B cell (primary cell): ENCODE data around the gene EHD1. TPM values are rescaled to one million over a fixed set of nuclear protein-coding genes. Genes with fewer than 3 reads are reported as not detected.

Experiments
- ATAC-seq: fragments of 200-7000 bp; cut with Tn5 transposase; one replicate; pipeline ENCODE4 v1.10.0; 2021; ENCODE audit warnings: low read depth, mild to moderate bottlenecking, moderate number of reproducible peaks, moderate library complexity
- CTCF ChIA-PET: fragments of 350-600 bp; sonication (Branson Sonifier 250); formaldehyde crosslinking; loops from one replicate; lab custom pipeline; 2021; ENCODE audit warnings: antibody characterized with exemption, inconsistent platforms; lab: Charles Lee
- POLR2A ChIA-PET: fragments of 350-600 bp; sonication (Branson Sonifier 250); formaldehyde crosslinking; loops from one replicate; lab custom pipeline; 2021; ENCODE audit warnings: antibody characterized with exemption; lab: Charles Lee
- DNase-seq: peaks from one replicate; pipeline ENCODE4 v3.0.0; 2013
- H2AFZ ChIP-seq: 2 replicates; pipeline ENCODE4 v1.6.1; 2012; ENCODE audit warnings: mild to moderate bottlenecking, low read depth, low read length; ENCODE audit not compliant: insufficient read depth, poor library complexity, severe bottlenecking
- H3K27ac ChIP-seq, 2 donors: 1 replicate in 1 of 2; 2 replicates in 1 of 2; pipeline ENCODE4 v1.5.1; 2012 to 2013; ENCODE audit warnings: low read length in 2 of 2, mild to moderate bottlenecking in 2 of 2, moderate library complexity in 1 of 2
- H3K27me3 ChIP-seq, 4 experiments: fragments of 200-600 bp in 1 of 4; sonication (generic) in 1 of 4; replicated peaks in 1 of 4; 1 replicate in 2 of 4; 2 replicates in 2 of 4; pipeline versions ENCODE4 v1.6.1 to v1.7.0; 2013 to 2016; ENCODE audit warnings: low read length in 3 of 4, mild to moderate bottlenecking in 2 of 4, mixed read lengths in 1 of 4, moderate library complexity in 1 of 4; ENCODE audit not compliant: insufficient read depth in 4 of 4, control insufficient read depth in 3 of 4; ENCODE audit errors: control extremely low read depth in 1 of 4
- H3K36me3 ChIP-seq, 2 experiments: replicated peaks in 1 of 2; 1 replicate in 1 of 2; 2 replicates in 1 of 2; pipeline versions ENCODE4 v1.6.1 to v1.7.1; 2013; ENCODE audit warnings: low read length in 1 of 2; ENCODE audit not compliant: insufficient read depth in 2 of 2, control insufficient read depth in 1 of 2; ENCODE audit errors: control extremely low read depth in 1 of 2, extremely low read depth in 1 of 2
- H3K4me1 ChIP-seq, 2 donors: fragments of 200-600 bp in 1 of 2; sonication (generic) in 1 of 2; 1 replicate in 1 of 2; 2 replicates in 1 of 2; pipeline versions ENCODE4 v1.5.1 to v1.6.1; 2013 to 2017; ENCODE audit warnings: low read length in 2 of 2; ENCODE audit not compliant: control insufficient read depth in 2 of 2, insufficient read depth in 2 of 2
- H3K4me2 ChIP-seq: replicated peaks from 2 replicates; pipeline ENCODE3; 2012; ENCODE audit warnings: mild to moderate bottlenecking, low read depth, low read length; ENCODE audit not compliant: poor library complexity, severe bottlenecking
- H3K4me3 ChIP-seq, 5 experiments: fragments of 200-600 bp in 1 of 5; sonication (generic) in 1 of 5; 1 replicate in 3 of 5; 2 replicates in 2 of 5; pipeline versions ENCODE4 v1.5.1 to v1.7.0; 2011 to 2016; ENCODE audit warnings: low read length in 4 of 5, mild to moderate bottlenecking in 4 of 5, low read depth in 2 of 5, control low read depth in 1 of 5, moderate library complexity in 1 of 5; ENCODE audit not compliant: insufficient read depth in 1 of 5; ENCODE audit errors: control extremely low read depth in 1 of 5, extremely low read depth in 1 of 5
- H3K79me2 ChIP-seq: fragments of 200-600 bp; sonication (generic); one replicate; pipeline ENCODE4 v1.6.0; 2016; ENCODE audit warnings: low read length; ENCODE audit not compliant: control insufficient read depth, insufficient read depth
- H3K9ac ChIP-seq: fragments of 200-600 bp; sonication (generic); 2 replicates; pipeline ENCODE4 v1.6.1; 2017; ENCODE audit warnings: mild to moderate bottlenecking, low read length, moderate library complexity
- H3K9me3 ChIP-seq, 3 donors: one replicate each; pipeline versions ENCODE4 v1.6.1 to v1.7.1; 2013; ENCODE audit warnings: low read length in 2 of 3; ENCODE audit not compliant: control insufficient read depth in 2 of 3, insufficient read depth in 1 of 3; ENCODE audit errors: control extremely low read depth in 1 of 3
- H4K20me1 ChIP-seq: 2 replicates; pipeline ENCODE4 v1.6.0; 2012; ENCODE audit warnings: mild to moderate bottlenecking, low read length; ENCODE audit not compliant: insufficient read depth, control insufficient read depth, poor library complexity, severe bottlenecking
- H3K27ac Mint-ChIP-seq: one replicate; pipeline ENCODE4 v1.8.0; 2021; ENCODE audit warnings: mixed read lengths
- H3K27me3 Mint-ChIP-seq: one replicate; pipeline ENCODE4 v1.8.0; 2021; ENCODE audit warnings: mixed read lengths
- H3K4me1 Mint-ChIP-seq: one replicate; pipeline ENCODE4 v1.8.0; 2021; ENCODE audit warnings: mixed read lengths
- H3K4me3 Mint-ChIP-seq: one replicate; pipeline ENCODE4 v1.8.0; 2021; ENCODE audit warnings: mixed read lengths
- H3K9me3 Mint-ChIP-seq: one replicate; pipeline ENCODE4 v1.8.0; 2022; ENCODE audit warnings: mixed read lengths; ENCODE audit not compliant: insufficient read depth
- EZH2 ChIP-seq: IDR thresholded peaks from 2 replicates; pipeline ENCODE4 v1.6.1; 2012; ENCODE audit warnings: borderline replicate concordance, low read depth, mild to moderate bottlenecking, moderate library complexity, low read length; ENCODE audit not compliant: insufficient read depth, poor library complexity, severe bottlenecking
- WGBS: methylation state at CpG from one replicate; pipeline ENCODE4 v1.1.5; 2013; ENCODE audit warnings: missing lambda C conversion rate; ENCODE audit not compliant: insufficient coverage; 5-methylcytosine and 5-hydroxymethylcytosine counted together
- intact Hi-C: fragments of 100-400 bp; cut with micrococcal nuclease; formaldehyde crosslinking; loops from one replicate; pipeline ENCODE4 v1.10.0; 2022
- polyA plus RNA-seq: library from polyadenylated mRNA; depleted of rRNA; stranded (reverse); fragments of >200 nt; gene quantifications from 2 replicates; pipeline ENCODE4 v1.2.3, GENCODE V29; 2012
- total RNA-seq, 2 donors: library from RNA; stranded (reverse); fragments of 120-200 nt in 1 of 2; gene quantifications; 1 replicate in 1 of 2; 2 replicates in 1 of 2; pipeline versions ENCODE4 v1.2.3 to v1.2.4, GENCODE V29; 2013 to 2022
- TF ChIP-seq, protein P1 (sequence below): fragments of 200-600 bp; IDR thresholded peaks from one replicate; pipeline ENCODE4 v1.8.0; 2022; ENCODE audit warnings: antibody characterized with exemption, mild to moderate bottlenecking

The EHD1 gene
- total and polyA plus RNA-seq, 2 donors (not counting 1 experiment from before 2014, with no cell fraction given), result 208 to 280 TPM

DNA sequence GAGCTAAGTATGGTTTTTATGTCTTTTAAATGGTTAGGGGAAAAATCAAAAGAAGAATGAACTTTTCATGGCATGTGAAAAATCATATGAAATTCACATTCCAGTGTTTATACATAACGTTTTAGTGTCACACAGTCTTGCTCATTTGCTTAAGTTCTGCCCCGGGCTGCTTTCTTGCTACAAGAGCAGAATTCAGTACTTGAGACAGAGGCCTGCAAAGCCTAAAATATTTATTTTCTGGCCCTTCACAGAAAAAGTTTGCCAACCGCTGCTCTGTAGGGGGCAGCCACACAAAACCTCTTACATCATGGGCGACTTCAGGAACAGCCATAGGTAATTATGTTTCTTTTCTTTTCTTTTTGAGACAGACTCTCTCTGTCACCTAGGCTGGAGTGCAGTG lies 39.6 kb upstream of the EHD1 start:
- POLR2A ChIA-PET, result interaction anchor here (0.6 to 0.9 kb wide), 2 partner anchors 30 to 96 kb away, joined by 3 read pairs; partner anchors contain the start of gene ARL2

DNA sequence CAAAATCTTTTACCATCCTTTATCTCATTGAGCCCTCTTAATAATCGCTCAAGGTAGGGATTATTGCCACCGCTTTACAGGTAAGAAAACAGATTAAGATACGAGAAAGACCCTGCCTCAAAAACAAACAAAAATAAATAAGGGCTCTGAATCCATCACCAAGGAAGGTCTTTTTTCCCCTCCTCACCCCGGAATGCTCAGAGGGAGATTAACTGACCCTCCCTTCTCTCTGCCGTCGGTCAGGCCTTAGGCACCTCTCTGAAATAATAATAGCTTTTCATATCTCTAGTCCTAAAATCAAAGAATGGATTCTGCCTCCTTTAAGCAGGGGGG lies 39.2 kb upstream of the EHD1 start:
- DNase-seq (no peak), ATAC-seq (no peak)
- H3K27me3 Mint-ChIP-seq, result no peaks in the 10 kb centered on the region
- Histone ChIP-seq H3K4me2 (peak overlapping the region; percentile 100), H2AFZ (peak overlapping the region; percentile 61), H3K9ac (peak overlapping the region; percentile 48), H3K79me2 (peaks cover 22% of the 10 kb centered on the region), H3K27me3 (no peaks in the 10 kb centered on the region), H3K27ac (peak overlapping the region; percentile 34 to 60), H3K9me3 (no peaks in the 10 kb centered on the region), H3K4me3 (peak overlapping the region; percentile 5 to 96 (median 51)), H3K4me1 (peaks cover 19 to 33% of the 10 kb centered on the region in 2 donors), H3K36me3 (peaks cover 0 to 17% of the 10 kb centered on the region in 2 experiments), H4K20me1 (no peaks in the 10 kb centered on the region)
- peak overlapping the region; percentile 91 for H3K27ac Mint-ChIP-seq
- H3K9me3 Mint-ChIP-seq, result no peaks in the 10 kb centered on the region
- POLR2A ChIA-PET, result interaction anchor here (0.6 to 0.9 kb wide), 2 partner anchors 30 to 97 kb away, joined by 3 read pairs; partner anchors contain the start of gene ARL2
- intact Hi-C loops, result loop anchor here (1.0 to 10.0 kb wide), 8 partner anchors 39 to 197 kb away; partner anchors contain the start of genes ARL2, CDCA5, EHD1 and MAJIN
- no peak for TF ChIP-seq EZH2
- CTCF ChIA-PET, result interaction anchor here (1.9 to 3.8 kb wide), 3 partner anchors 30 to 79 kb away, joined by 7 to 13 read pairs (median 9); partner anchors contain the start of gene BATF2
- H3K4me3 Mint-ChIP-seq, result peak overlapping the region; percentile 88
- H3K4me1 Mint-ChIP-seq, result peaks cover 34% of the 10 kb centered on the region
- WGBS, result 45% methylated on average over 3 of the region's 6 CpGs

More for the DNA sequence above, 39.6 kb upstream of the EHD1 start:
- Mint-ChIP-seq H3K9me3 (no peaks in the 10 kb centered on the region), H3K27ac (peak overlapping the region; percentile 91), H3K4me1 (peaks cover 34% of the 10 kb centered on the region), H3K27me3 (no peaks in the 10 kb centered on the region), H3K4me3 (peak overlapping the region; percentile 88)
- peak overlapping the region; percentile 100 for H3K4me2 ChIP-seq
- ATAC-seq (no peak), DNase-seq (no peak)
- intact Hi-C loops, result loop anchor here (5.0 to 10.0 kb wide), 2 partner anchors 54 to 197 kb away; partner anchors contain the start of genes MAJIN, TM7SF2 and ZNHIT2
- WGBS, result 33% methylated on average over 1 of the region's 4 CpGs
- H4K20me1 ChIP-seq, result no peaks in the 10 kb centered on the region
- CTCF ChIA-PET, result interaction anchor here (0.5 to 3.8 kb wide), 5 partner anchors 31 to 748 kb away, joined by 3 to 13 read pairs (median 7); partner anchors contain the start of genes BATF2 and CDC42BPG
- TF ChIP-seq, protein P1, sequence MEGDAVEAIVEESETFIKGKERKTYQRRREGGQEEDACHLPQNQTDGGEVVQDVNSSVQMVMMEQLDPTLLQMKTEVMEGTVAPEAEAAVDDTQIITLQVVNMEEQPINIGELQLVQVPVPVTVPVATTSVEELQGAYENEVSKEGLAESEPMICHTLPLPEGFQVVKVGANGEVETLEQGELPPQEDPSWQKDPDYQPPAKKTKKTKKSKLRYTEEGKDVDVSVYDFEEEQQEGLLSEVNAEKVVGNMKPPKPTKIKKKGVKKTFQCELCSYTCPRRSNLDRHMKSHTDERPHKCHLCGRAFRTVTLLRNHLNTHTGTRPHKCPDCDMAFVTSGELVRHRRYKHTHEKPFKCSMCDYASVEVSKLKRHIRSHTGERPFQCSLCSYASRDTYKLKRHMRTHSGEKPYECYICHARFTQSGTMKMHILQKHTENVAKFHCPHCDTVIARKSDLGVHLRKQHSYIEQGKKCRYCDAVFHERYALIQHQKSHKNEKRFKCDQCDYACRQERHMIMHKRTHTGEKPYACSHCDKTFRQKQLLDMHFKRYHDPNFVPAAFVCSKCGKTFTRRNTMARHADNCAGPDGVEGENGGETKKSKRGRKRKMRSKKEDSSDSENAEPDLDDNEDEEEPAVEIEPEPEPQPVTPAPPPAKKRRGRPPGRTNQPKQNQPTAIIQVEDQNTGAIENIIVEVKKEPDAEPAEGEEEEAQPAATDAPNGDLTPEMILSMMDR, result no peak
- TF ChIP-seq EZH2, result no peak
- H3K79me2 ChIP-seq, result peaks cover 22% of the 10 kb centered on the region
- peak overlapping the region; percentile 48 for H3K9ac ChIP-seq
- H3K4me3 ChIP-seq, result peak overlapping the region in 3 of 5 experiments; percentile 51 to 96 (median 90)
- no peaks in the 10 kb centered on the region for H3K9me3 ChIP-seq
- H3K27ac ChIP-seq, result peak overlapping the region; percentile 34 to 60
- H3K4me1 ChIP-seq, result peaks cover 19 to 33% of the 10 kb centered on the region in 2 donors
- peaks cover 0 to 14% of the 10 kb centered on the region in 2 experiments for H3K36me3 ChIP-seq
- H2AFZ ChIP-seq, result peak overlapping the region; percentile 61
- no peaks in the 10 kb centered on the region for H3K27me3 ChIP-seq
